GM12878 (cell line): Measurements from ENCODE around the gene SMIM1. TPM values are rescaled to one million over a fixed set of nuclear protein-coding genes. Genes with fewer than 3 reads are reported as not detected.

Source experiments
- ATAC-seq: fragments of 200-7000 bp; cut with Tn5 transposase; 3 replicates; pipeline ENCODE4 v1.9.1; 2020; ENCODE audit warnings: mild to moderate bottlenecking, moderate library complexity
- BruUV-seq: library from RNA; stranded (reverse); fragments of 400-500 nt; replicated peaks from 2 replicates; lab custom pipeline; 2021; lab: Mats Ljungman, UMichigan
- CTCF ChIA-PET: fragments of 300-600 bp; sonication (Branson Sonifier 250); formaldehyde crosslinking; extraction: SDS; loops from one replicate; lab custom pipeline; 2021; ENCODE audit warnings: inconsistent platforms; lab: Yijun Ruan, JAX
- POLR2A ChIA-PET: fragments of 350-600 bp; formaldehyde crosslinking; extraction: SDS; loops from one replicate; lab custom pipeline; 2021; ENCODE audit warnings: inconsistent platforms; lab: Charles Lee
- RAD21 ChIA-PET: fragments of 300-600 bp; sonication (Branson Sonifier 250); formaldehyde crosslinking; loops from one replicate; lab custom pipeline; 2023; ENCODE audit warnings: antibody characterized with exemption; ENCODE audit not compliant: unreplicated experiment; lab: Charles Lee
- SMC1A ChIA-PET: fragments of 300-600 bp; sonication (Branson Sonifier 250); formaldehyde crosslinking; loops from one replicate; lab custom pipeline; 2023; ENCODE audit not compliant: unreplicated experiment, uncharacterized antibody; lab: Charles Lee
- DNase-seq: peaks from one replicate; pipeline ENCODE4 v3.0.0-alpha.2; 2011; ENCODE audit warnings: low read depth, low spot score
- FAIRE-seq: peaks from 3 replicates; lab custom pipeline; 2011; peaks lifted over from hg19 to GRCh38; lab: Jason Lieb, UNC
- H2AFZ ChIP-seq: 2 replicates; pipeline ENCODE4 v1.6.0; 2011; ENCODE audit warnings: low read depth, low read length, control low read depth; ENCODE audit not compliant: control insufficient read depth
- H3K27ac ChIP-seq: 2 replicates; pipeline ENCODE4 v1.5.1; 2011; ENCODE audit warnings: control low read depth; ENCODE audit not compliant: control insufficient read depth, insufficient read depth
- H3K27me3 ChIP-seq, 2 experiments: replicated peaks in 1 of 2; 2 replicates each; pipeline versions ENCODE4 v1.6.0 to v1.6.1; 2011; ENCODE audit warnings: low read length in 1 of 2; ENCODE audit not compliant: control insufficient read depth in 2 of 2, insufficient read depth in 2 of 2
- H3K36me3 ChIP-seq, 2 experiments: 2 replicates each; pipeline ENCODE4 v1.5.1; 2011; ENCODE audit warnings: low read length in 1 of 2; ENCODE audit not compliant: control insufficient read depth in 2 of 2, insufficient read depth in 2 of 2
- H3K4me1 ChIP-seq: 2 replicates; pipeline ENCODE4 v1.6.1; 2011; ENCODE audit warnings: mild to moderate bottlenecking, low read length, moderate library complexity, mixed read lengths; ENCODE audit not compliant: control insufficient read depth, insufficient read depth
- H3K4me2 ChIP-seq: 2 replicates; pipeline ENCODE4 v1.6.0; 2011; ENCODE audit warnings: control low read depth; ENCODE audit not compliant: control insufficient read depth, insufficient read depth
- H3K4me3 ChIP-seq: fragments of 200-600 bp; sonication (generic); 2 replicates; pipeline ENCODE4 v1.5.1; 2016
- H3K79me2 ChIP-seq: 2 replicates; pipeline ENCODE4 v1.6.0; 2011; ENCODE audit warnings: low read length; ENCODE audit not compliant: control insufficient read depth, insufficient read depth
- H3K9ac ChIP-seq: 2 replicates; pipeline ENCODE4 v1.8.0; 2011; ENCODE audit warnings: low read length, control low read depth, mixed read lengths; ENCODE audit not compliant: control insufficient read depth, insufficient read depth
- H3K9me3 ChIP-seq: replicated peaks from 3 replicates; pipeline ENCODE4 v1.5.1; 2011; ENCODE audit warnings: mild to moderate bottlenecking, low read length; ENCODE audit not compliant: control insufficient read depth, insufficient read depth
- H4K20me1 ChIP-seq: 2 replicates; pipeline ENCODE4 v1.6.0; 2011; ENCODE audit not compliant: control insufficient read depth, insufficient read depth
- BCL11A ChIP-seq: IDR thresholded peaks from 2 replicates; pipeline ENCODE4 v1.6.1; 2011; ENCODE audit warnings: low read depth, low read length
- BMI1 ChIP-seq: fragments of 450-650 bp; IDR thresholded peaks from 2 replicates; pipeline ENCODE4 v1.6.1; 2016; ENCODE audit warnings: mild to moderate bottlenecking, moderate library complexity, borderline replicate concordance
- CHD1 ChIP-seq: IDR thresholded peaks from 2 replicates; pipeline ENCODE4 v1.6.1; 2012; ENCODE audit warnings: low read depth, low read length, improper control_type of control experiment
- CREM ChIP-seq: IDR thresholded peaks from 2 replicates; pipeline ENCODE4 v1.6.1; 2014; ENCODE audit warnings: antibody characterized with exemption, low read depth
- CTCF ChIP-seq, 3 experiments: IDR thresholded peaks in 2 of 3; conservative IDR thresholded peaks in 1 of 3; 2 replicates each; pipeline ENCODE4 v1.5.1; 2011; ENCODE audit warnings: low read depth in 3 of 3, low read length in 3 of 3, mild to moderate bottlenecking in 3 of 3, control low read depth in 2 of 3, moderate library complexity in 2 of 3, inconsistent platforms in 1 of 3, mixed read lengths in 1 of 3; ENCODE audit not compliant: control insufficient read depth in 2 of 3, insufficient read depth in 1 of 3; ENCODE audit errors: extremely low read depth in 1 of 3
- ELK1 ChIP-seq: IDR thresholded peaks from 2 replicates; pipeline ENCODE4 v1.6.1; 2012; ENCODE audit warnings: low read depth, low read length, improper control_type of control experiment
- JUND ChIP-seq: IDR thresholded peaks from 2 replicates; pipeline ENCODE4 v1.6.1; 2012; ENCODE audit warnings: low read depth, mild to moderate bottlenecking, low read length, improper control_type of control experiment, moderate library complexity
- KAT2A ChIP-seq: conservative IDR thresholded peaks from 2 replicates; pipeline ENCODE4 v1.6.1; 2011; ENCODE audit warnings: low read depth, low read length; ENCODE audit not compliant: control insufficient read depth
- NFXL1 ChIP-seq: fragments of 450-650 bp; IDR thresholded peaks from 2 replicates; pipeline ENCODE4 v1.6.1; 2017; ENCODE audit warnings: antibody characterized with exemption, mild to moderate bottlenecking, borderline replicate concordance
- POU2F2 ChIP-seq: IDR thresholded peaks from 3 replicates; pipeline ENCODE4 v1.6.1; 2011; ENCODE audit warnings: low read depth, mild to moderate bottlenecking, low read length, borderline replicate concordance
- RUNX3 ChIP-seq: IDR thresholded peaks from 2 replicates; pipeline ENCODE4 v1.6.1; 2012; ENCODE audit warnings: low read length, inconsistent platforms
- SKIL ChIP-seq: fragments of 450-650 bp; IDR thresholded peaks from 2 replicates; pipeline ENCODE4 v1.6.1; 2017; ENCODE audit warnings: mild to moderate bottlenecking, low read depth, inconsistent platforms; ENCODE audit not compliant: poor library complexity, severe bottlenecking
- SREBF2 ChIP-seq: IDR thresholded peaks from 2 replicates; pipeline ENCODE4 v1.6.1; 2012; ENCODE audit warnings: mild to moderate bottlenecking, low read length
- WRNIP1 ChIP-seq: IDR thresholded peaks from 2 replicates; pipeline ENCODE4 v1.6.1; 2011; ENCODE audit warnings: low read depth, low read length, improper control_type of control experiment, borderline replicate concordance
- ZNF217 ChIP-seq: fragments of 450-650 bp; IDR thresholded peaks from 2 replicates; pipeline ENCODE4 v1.6.1; 2017; ENCODE audit warnings: antibody characterized with exemption, mild to moderate bottlenecking
- ZNF24 ChIP-seq: fragments of 450-650 bp; IDR thresholded peaks from 2 replicates; pipeline ENCODE4 v1.6.1; 2017; ENCODE audit warnings: antibody characterized with exemption, mild to moderate bottlenecking
- WGBS: methylation state at CpG from one replicate; pipeline ENCODE4 v1.1.6; 2016; ENCODE audit warnings: low lambda C conversion rate; ENCODE audit not compliant: insufficient replicate concordance, insufficient coverage; ENCODE audit errors: missing lambda C conversion rate; 5-methylcytosine and 5-hydroxymethylcytosine counted together
- in situ Hi-C: fragments of 300-500 bp; cut with MboI; formaldehyde crosslinking; loops from 9 replicates; pipeline ENCODE4 v1.14.3; 2018; ENCODE audit warnings: mixed read lengths
- intact Hi-C: fragments of 100-400 bp; cut with micrococcal nuclease; formaldehyde crosslinking; loops from one replicate; pipeline ENCODE4 v1.14.2; 2022; ENCODE audit not compliant: unreplicated experiment
- polyA plus RNA-seq, 11 experiments: library from polyadenylated mRNA; depleted of rRNA in 4 of 11; unstranded in 6 of 11; stranded (reverse) in 5 of 11; fragments of >200 nt; fragmentation: Nextera tagmentation in 4 of 11; fragmentation: Illumina TruSeq in 1 of 11; extraction: Ambion mirVana in 4 of 11; extraction: Trizol in 1 of 11; gene quantifications; 1 replicate in 1 of 11; 2 replicates in 10 of 11; pipeline versions ENCODE4 v1.2.1 to v1.2.3, GENCODE V29; 2011 to 2016; ENCODE audit warnings: inconsistent platforms in 2 of 11, missing spikeins in 2 of 11, low read depth in 1 of 11
- total RNA-seq, 4 experiments: library from RNA; depleted of rRNA in 3 of 4; stranded (reverse); fragments of >200 nt in 3 of 4; fragmentation: Illumina TruSeq in 1 of 4; extraction: Trizol in 1 of 4; gene quantifications; 2 replicates each; pipeline versions ENCODE4 v1.2.1 to v1.2.3, GENCODE V29; 2013 to 2021

SMIM1 gene
- total and polyA plus RNA-seq, 10 of the 15 experiments (the other 5 are each of a cell fraction or from before 2014, with no cell fraction given): 0.30 to 0.37 TPM; not detected in 8

- TF ChIP-seq CTCF (IDR thresholded peaks at IDR 0.05 in 2 of 3, conservative IDR thresholded peaks at IDR 0.05 in 1 of 3; ENCODE audit: control insufficient read depth in 2 of 3, extremely low read depth in 1 of 3, insufficient read depth in 1 of 3, low read depth in 3 of 3, low read length in 3 of 3) (no peak), CHD1 (no peak)
These were observed 32.5 kb upstream of the SMIM1 start (continued) for GRCh38 chr1:3740042-3740441.

- no peak overlapping the region for H3K4me2 ChIP-seq
- ChIA-PET CTCF (no interaction called here), POLR2A (no interaction called here), RAD21 (no interaction called here), SMC1A (no interaction called here)
- no peak overlapping the region for H2AFZ ChIP-seq
- FAIRE-seq (no peak), DNase-seq (no peak), ATAC-seq (no peak)
- no TSS peak for BruUV-seq
- H3K36me3 ChIP-seq: peaks cover 2 to 3% of the 10 kb centered on the region in 2 experiments; a peak in 3 of 4 replicates
- no peaks in the 10 kb centered on the region for H3K27me3 ChIP-seq
- H3K4me1 ChIP-seq: no peaks in the 10 kb centered on the region
- 94% methylated on average over 13 of the region's 13 CpGs for WGBS
- in situ Hi-C loops: no loop called here
- no peak overlapping the region for H3K4me3 ChIP-seq
- intact Hi-C loops: no loop called here
- no peak overlapping the region for H3K27ac ChIP-seq
- TF ChIP-seq WRNIP1 (no peak), SKIL (no peak), ZNF217 (no peak), ELK1 (no peak), KAT2A (no peak), JUND (no peak), BMI1 (no peak), RUNX3 (no peak), POU2F2 (no peak), NFXL1 (no peak), SREBF2 (no peak), BCL11A (no peak), CREM (no peak), ZNF24 (no peak)
- H3K9ac ChIP-seq: no peak overlapping the region
- H4K20me1 ChIP-seq: no peaks in the 10 kb centered on the region
- H3K9me3 ChIP-seq: no peaks in the 10 kb centered on the region
- no peaks in the 10 kb centered on the region for H3K79me2 ChIP-seq
These were observed 31.8 kb upstream of the SMIM1 start for GRCh38 chr1:3740752-3741151.
